ENCODE data around the gene GJD4. TPM values are rescaled to one million over a fixed set of nuclear protein-coding genes. Genes with fewer than 3 reads are reported as not detected.

Gene GJD4
- total RNA-seq, 1 experiment from 2014 or later: not detected

GRCh38 chr10:35592441-35592840 lies 12.7 kb upstream of the GJD4 start:
- CTCF ChIA-PET: interaction anchor here (1.3 kb wide), 1 partner anchor 29 kb away, joined by 3 read pairs; no protein-coding TSS in a partner anchor
- H3K27ac ChIP-seq (ENCODE audit: low read depth, low read length): no peak overlapping the region
- H3K9me3 ChIP-seq (ENCODE audit: control insufficient read depth in 1 of 2, insufficient read depth in 1 of 2, low read depth in 1 of 2, low read length in 2 of 2): no peaks in the 10 kb centered on the region
- H3K36me3 ChIP-seq (ENCODE audit: control insufficient read depth in 1 of 2, insufficient read depth in 2 of 2, low read length in 2 of 2): no peaks in the 10 kb centered on the region
- H3K4me1 ChIP-seq (ENCODE audit: control insufficient read depth in 1 of 2, insufficient read depth in 2 of 2, low read length in 2 of 2): no peaks in the 10 kb centered on the region
- intact Hi-C loops (cut with micrococcal nuclease): no loop called here
- H2AFZ ChIP-seq (ENCODE audit: low read depth, low read length, poor library complexity, severe bottlenecking): no peak overlapping the region
- RAD21 ChIA-PET (ENCODE audit: low non-redundant PET in 1 of 2, low total read pairs in 2 of 2, uncharacterized antibody in 2 of 2, unreplicated experiment in 2 of 2): no interaction called here
- H3K9me2 ChIP-seq (ENCODE audit: insufficient read depth): no peaks in the 10 kb centered on the region
- POLR2A ChIA-PET: no interaction called here
- H3K27me3 ChIP-seq (ENCODE audit: insufficient read depth, low read length): peaks cover 8% of the 10 kb centered on the region; the same call in 1 of the 2 replicates
- no TSS peak for BruUV-seq (replicated peaks)
- H3K79me2 ChIP-seq (ENCODE audit: insufficient read depth, low read length): no peaks in the 10 kb centered on the region
- DNase-seq (ENCODE audit: low read depth, low spot score) (no peak), ATAC-seq (no peak)
- no peak overlapping the region for H3K9ac ChIP-seq (ENCODE audit: low read length)
- H3K4me2 ChIP-seq (ENCODE audit: low read length): no peak overlapping the region
- TF ChIP-seq POLR2A (IDR thresholded peaks at IDR 0.05; ENCODE audit: borderline replicate concordance, extremely low read depth, insufficient read depth, insufficient read length): no peak
- no peak for TF ChIP-seq MAX (IDR thresholded peaks at IDR 0.05)
- no peak for TF ChIP-seq EGR1 (IDR thresholded peaks at IDR 0.05; ENCODE audit: low read depth)
- no peak for TF ChIP-seq ZBTB33 (IDR thresholded peaks at IDR 0.05; ENCODE audit: extremely low read depth, insufficient replicate concordance, low read length)
- TF ChIP-seq ELF1 (IDR thresholded peaks at IDR 0.05; ENCODE audit: borderline replicate concordance, low read depth): no peak
- TF ChIP-seq ATF3 (IDR thresholded peaks at IDR 0.05): no peak
- TF ChIP-seq JUND (IDR thresholded peaks at IDR 0.05): no peak
- no peak for TF ChIP-seq ZFX (IDR thresholded peaks at IDR 0.05)
- no peak for TF ChIP-seq CEBPB (IDR thresholded peaks at IDR 0.05; ENCODE audit: low read depth)
- no peak overlapping the region for H3K4me3 ChIP-seq (replicated peaks in 1 of 2; ENCODE audit: low read depth in 1 of 2, low read length in 2 of 2)
- no peaks in the 10 kb centered on the region for H4K20me1 ChIP-seq (ENCODE audit: insufficient read depth)
